GM12878 (cell line): Measurements from ENCODE around the gene FSTL4. TPM values are rescaled to one million over a fixed set of nuclear protein-coding genes. Genes with fewer than 3 reads are reported as not detected.

Experiments used
- ATAC-seq: fragments of 200-7000 bp; cut with Tn5 transposase; 3 replicates; pipeline ENCODE4 v1.9.1; 2020; ENCODE audit warnings: mild to moderate bottlenecking, moderate library complexity
- BruUV-seq: library from RNA; stranded (reverse); fragments of 400-500 nt; replicated peaks from 2 replicates; lab custom pipeline; 2021; lab: Mats Ljungman, UMichigan
- CTCF ChIA-PET: fragments of 300-600 bp; sonication (Branson Sonifier 250); formaldehyde crosslinking; extraction: SDS; loops from one replicate; lab custom pipeline; 2021; ENCODE audit warnings: inconsistent platforms; lab: Yijun Ruan, JAX
- POLR2A ChIA-PET: fragments of 350-600 bp; formaldehyde crosslinking; extraction: SDS; loops from one replicate; lab custom pipeline; 2021; ENCODE audit warnings: inconsistent platforms; lab: Charles Lee
- RAD21 ChIA-PET: fragments of 300-600 bp; sonication (Branson Sonifier 250); formaldehyde crosslinking; loops from one replicate; lab custom pipeline; 2023; ENCODE audit warnings: antibody characterized with exemption; ENCODE audit not compliant: unreplicated experiment; lab: Charles Lee
- SMC1A ChIA-PET: fragments of 300-600 bp; sonication (Branson Sonifier 250); formaldehyde crosslinking; loops from one replicate; lab custom pipeline; 2023; ENCODE audit not compliant: unreplicated experiment, uncharacterized antibody; lab: Charles Lee
- DNase-seq: peaks from one replicate; pipeline ENCODE4 v3.0.0-alpha.2; 2011; ENCODE audit warnings: low read depth, low spot score
- FAIRE-seq: peaks from 3 replicates; lab custom pipeline; 2011; peaks lifted over from hg19 to GRCh38; lab: Jason Lieb, UNC
- H2AFZ ChIP-seq: 2 replicates; pipeline ENCODE4 v1.6.0; 2011; ENCODE audit warnings: low read depth, low read length, control low read depth; ENCODE audit not compliant: control insufficient read depth
- H3K27ac ChIP-seq: 2 replicates; pipeline ENCODE4 v1.5.1; 2011; ENCODE audit warnings: control low read depth; ENCODE audit not compliant: control insufficient read depth, insufficient read depth
- H3K27me3 ChIP-seq, 2 experiments: replicated peaks in 1 of 2; 2 replicates each; pipeline versions ENCODE4 v1.6.0 to v1.6.1; 2011; ENCODE audit warnings: low read length in 1 of 2; ENCODE audit not compliant: control insufficient read depth in 2 of 2, insufficient read depth in 2 of 2
- H3K36me3 ChIP-seq, 2 experiments: 2 replicates each; pipeline ENCODE4 v1.5.1; 2011; ENCODE audit warnings: low read length in 1 of 2; ENCODE audit not compliant: control insufficient read depth in 2 of 2, insufficient read depth in 2 of 2
- H3K4me1 ChIP-seq: 2 replicates; pipeline ENCODE4 v1.6.1; 2011; ENCODE audit warnings: mild to moderate bottlenecking, low read length, moderate library complexity, mixed read lengths; ENCODE audit not compliant: control insufficient read depth, insufficient read depth
- H3K4me2 ChIP-seq: 2 replicates; pipeline ENCODE4 v1.6.0; 2011; ENCODE audit warnings: control low read depth; ENCODE audit not compliant: control insufficient read depth, insufficient read depth
- H3K4me3 ChIP-seq: fragments of 200-600 bp; sonication (generic); 2 replicates; pipeline ENCODE4 v1.5.1; 2016
- H3K79me2 ChIP-seq: 2 replicates; pipeline ENCODE4 v1.6.0; 2011; ENCODE audit warnings: low read length; ENCODE audit not compliant: control insufficient read depth, insufficient read depth
- H3K9ac ChIP-seq: 2 replicates; pipeline ENCODE4 v1.8.0; 2011; ENCODE audit warnings: low read length, control low read depth, mixed read lengths; ENCODE audit not compliant: control insufficient read depth, insufficient read depth
- H3K9me3 ChIP-seq: replicated peaks from 3 replicates; pipeline ENCODE4 v1.5.1; 2011; ENCODE audit warnings: mild to moderate bottlenecking, low read length; ENCODE audit not compliant: control insufficient read depth, insufficient read depth
- H4K20me1 ChIP-seq: 2 replicates; pipeline ENCODE4 v1.6.0; 2011; ENCODE audit not compliant: control insufficient read depth, insufficient read depth
- BCL11A ChIP-seq: IDR thresholded peaks from 2 replicates; pipeline ENCODE4 v1.6.1; 2011; ENCODE audit warnings: low read depth, low read length
- BMI1 ChIP-seq: fragments of 450-650 bp; IDR thresholded peaks from 2 replicates; pipeline ENCODE4 v1.6.1; 2016; ENCODE audit warnings: mild to moderate bottlenecking, moderate library complexity, borderline replicate concordance
- NFYA ChIP-seq: IDR thresholded peaks from 2 replicates; pipeline ENCODE4 v1.6.1; 2011; ENCODE audit warnings: low read depth, mild to moderate bottlenecking, low read length, improper control_type of control experiment, borderline replicate concordance
- NR2C1 ChIP-seq: fragments of 450-650 bp; IDR thresholded peaks from 2 replicates; pipeline ENCODE4 v1.6.1; 2017; ENCODE audit warnings: antibody characterized with exemption, mild to moderate bottlenecking, moderate library complexity
- POLR2AphosphoS5 ChIP-seq: IDR thresholded peaks from 2 replicates; pipeline ENCODE4 v1.6.1; 2011; ENCODE audit warnings: mild to moderate bottlenecking, low read length, inconsistent platforms
- RFX5 ChIP-seq: IDR thresholded peaks from 2 replicates; pipeline ENCODE4 v1.6.1; 2011; ENCODE audit warnings: low read depth, low read length, improper control_type of control experiment
- SUPT20H ChIP-seq: IDR thresholded peaks from 2 replicates; pipeline ENCODE4 v1.6.1; 2011; ENCODE audit warnings: low read depth, mild to moderate bottlenecking, low read length, moderate library complexity, borderline replicate concordance; ENCODE audit not compliant: control insufficient read depth
- YY1 ChIP-seq: IDR thresholded peaks from 2 replicates; pipeline ENCODE4 v1.6.1; 2011; ENCODE audit warnings: low read depth, mild to moderate bottlenecking, low read length
- ZNF217 ChIP-seq: fragments of 450-650 bp; IDR thresholded peaks from 2 replicates; pipeline ENCODE4 v1.6.1; 2017; ENCODE audit warnings: antibody characterized with exemption, mild to moderate bottlenecking
- WGBS: methylation state at CpG from one replicate; pipeline ENCODE4 v1.1.6; 2016; ENCODE audit warnings: low lambda C conversion rate; ENCODE audit not compliant: insufficient replicate concordance, insufficient coverage; ENCODE audit errors: missing lambda C conversion rate; 5-methylcytosine and 5-hydroxymethylcytosine counted together
- in situ Hi-C: fragments of 300-500 bp; cut with MboI; formaldehyde crosslinking; loops from 9 replicates; pipeline ENCODE4 v1.14.3; 2018; ENCODE audit warnings: mixed read lengths
- intact Hi-C: fragments of 100-400 bp; cut with micrococcal nuclease; formaldehyde crosslinking; loops from one replicate; pipeline ENCODE4 v1.14.2; 2022; ENCODE audit not compliant: unreplicated experiment
- polyA plus RNA-seq, 11 experiments: library from polyadenylated mRNA; depleted of rRNA in 4 of 11; unstranded in 6 of 11; stranded (reverse) in 5 of 11; fragments of >200 nt; fragmentation: Nextera tagmentation in 4 of 11; fragmentation: Illumina TruSeq in 1 of 11; extraction: Ambion mirVana in 4 of 11; extraction: Trizol in 1 of 11; gene quantifications; 1 replicate in 1 of 11; 2 replicates in 10 of 11; pipeline versions ENCODE4 v1.2.1 to v1.2.3, GENCODE V29; 2011 to 2016; ENCODE audit warnings: inconsistent platforms in 2 of 11, missing spikeins in 2 of 11, low read depth in 1 of 11
- total RNA-seq, 4 experiments: library from RNA; depleted of rRNA in 3 of 4; stranded (reverse); fragments of >200 nt in 3 of 4; fragmentation: Illumina TruSeq in 1 of 4; extraction: Trizol in 1 of 4; gene quantifications; 2 replicates each; pipeline versions ENCODE4 v1.2.1 to v1.2.3, GENCODE V29; 2013 to 2021
- TF ChIP-seq, protein P1 (sequence below): fragments of 450-650 bp; IDR thresholded peaks from 2 replicates; pipeline ENCODE4 v1.6.1; 2017; ENCODE audit warnings: mild to moderate bottlenecking

The FSTL4 gene
- total and polyA plus RNA-seq, 10 of the 15 experiments (the other 5 are each of a cell fraction or from before 2014, with no cell fraction given), result 0.01 to 0.79 (median 0.21) TPM; not detected in 6

GRCh38 chr5:133337795-133338445 is 274.4 kb downstream of the FSTL4 start:
- POLR2A ChIA-PET, result no interaction called here
- intact Hi-C loops (no loop called here), in situ Hi-C loops (no loop called here)
- Histone ChIP-seq H3K79me2 (no peaks in the 10 kb centered on the region), H3K4me2 (no peak overlapping the region), H3K4me1 (no peaks in the 10 kb centered on the region; the same call in 1 of the 2 replicates), H2AFZ (no peak overlapping the region), H3K27me3 (no peaks in the 10 kb centered on the region), H3K9me3 (no peaks in the 10 kb centered on the region), H3K27ac (no peak overlapping the region), H4K20me1 (no peaks in the 10 kb centered on the region), H3K9ac (no peak overlapping the region), H3K36me3 (no peaks in the 10 kb centered on the region), H3K4me3 (no peak overlapping the region)
- no peak for TF ChIP-seq ZNF217
- TF ChIP-seq, protein P1, sequence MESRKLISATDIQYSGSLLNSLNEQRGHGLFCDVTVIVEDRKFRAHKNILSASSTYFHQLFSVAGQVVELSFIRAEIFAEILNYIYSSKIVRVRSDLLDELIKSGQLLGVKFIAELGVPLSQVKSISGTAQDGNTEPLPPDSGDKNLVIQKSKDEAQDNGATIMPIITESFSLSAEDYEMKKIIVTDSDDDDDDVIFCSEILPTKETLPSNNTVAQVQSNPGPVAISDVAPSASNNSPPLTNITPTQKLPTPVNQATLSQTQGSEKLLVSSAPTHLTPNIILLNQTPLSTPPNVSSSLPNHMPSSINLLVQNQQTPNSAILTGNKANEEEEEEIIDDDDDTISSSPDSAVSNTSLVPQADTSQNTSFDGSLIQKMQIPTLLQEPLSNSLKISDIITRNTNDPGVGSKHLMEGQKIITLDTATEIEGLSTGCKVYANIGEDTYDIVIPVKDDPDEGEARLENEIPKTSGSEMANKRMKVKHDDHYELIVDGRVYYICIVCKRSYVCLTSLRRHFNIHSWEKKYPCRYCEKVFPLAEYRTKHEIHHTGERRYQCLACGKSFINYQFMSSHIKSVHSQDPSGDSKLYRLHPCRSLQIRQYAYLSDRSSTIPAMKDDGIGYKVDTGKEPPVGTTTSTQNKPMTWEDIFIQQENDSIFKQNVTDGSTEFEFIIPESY, result no peak
- TF ChIP-seq YY1, result no peak
- RAD21 ChIA-PET, result no interaction called here
- no peak for DNase-seq
- SMC1A ChIA-PET, result interaction anchor here (1.0 to 1.1 kb wide), 2 partner anchors 10 to 11 kb away, joined by 3 to 4 read pairs; no protein-coding TSS in a partner anchor
- no peak for ATAC-seq
- FAIRE-seq, result no peak
- WGBS, result 40% methylated on average over 9 of the region's 9 CpGs
- CTCF ChIA-PET, result interaction anchor here (1.0 kb wide), 2 partner anchors 10 to 15 kb away, joined by 3 read pairs; no protein-coding TSS in a partner anchor
- no TSS peak for BruUV-seq

DNA sequence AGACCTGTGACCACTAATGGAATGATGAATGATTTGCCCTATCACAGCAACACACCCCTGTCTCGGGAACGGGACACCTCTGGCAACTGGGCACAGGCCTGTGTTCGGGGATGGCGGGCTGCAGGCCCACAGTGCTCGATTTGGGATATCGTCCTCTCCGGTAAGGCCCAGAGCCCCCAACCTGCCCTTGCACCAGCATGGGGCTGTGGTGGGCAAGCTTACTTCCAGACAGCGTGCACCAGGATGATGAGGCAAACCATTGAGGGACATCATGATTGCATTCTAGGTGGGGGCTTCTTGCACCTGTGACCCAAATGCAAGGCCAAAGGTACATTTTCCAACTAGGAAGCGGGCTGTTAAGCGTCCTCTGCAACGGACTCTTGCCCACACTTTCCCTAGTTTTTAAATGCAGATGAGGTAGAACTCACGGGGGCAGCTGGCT is 275.4 kb downstream of the FSTL4 start:
- ATAC-seq (no peak), FAIRE-seq (no peak), DNase-seq (no peak)
- Histone ChIP-seq H3K9me3 (no peaks in the 10 kb centered on the region), H3K4me3 (no peak overlapping the region), H2AFZ (no peak overlapping the region), H3K79me2 (no peaks in the 10 kb centered on the region), H3K27ac (no peak overlapping the region), H3K36me3 (no peaks in the 10 kb centered on the region), H3K9ac (no peak overlapping the region), H3K27me3 (no peaks in the 10 kb centered on the region), H3K4me1 (no peaks in the 10 kb centered on the region; the same call in 1 of the 2 replicates)
- SMC1A ChIA-PET, result interaction anchor here (1.0 to 1.1 kb wide), 2 partner anchors 9 to 12 kb away, joined by 3 to 4 read pairs; no protein-coding TSS in a partner anchor
- intact Hi-C loops (no loop called here), in situ Hi-C loops (no loop called here)
- POLR2A ChIA-PET, result no interaction called here
- CTCF ChIA-PET, result interaction anchor here (1.0 kb wide), 1 partner anchor 11 kb away, joined by 3 read pairs; no protein-coding TSS in a partner anchor
- 45% methylated on average over 12 of the region's 12 CpGs for WGBS
- BruUV-seq, result no TSS peak
- TF ChIP-seq NR2C1, result no peak
- TF ChIP-seq NFYA, result no peak
- no peak for TF ChIP-seq RFX5
- no peak for TF ChIP-seq BCL11A
- TF ChIP-seq SUPT20H, result no peak
- TF ChIP-seq BMI1, result no peak
- TF ChIP-seq POLR2AphosphoS5, result no peak
- TF ChIP-seq, all 136 proteins: peak for 0
- H3K4me2 ChIP-seq, result no peak overlapping the region
- H4K20me1 ChIP-seq, result no peaks in the 10 kb centered on the region
- RAD21 ChIA-PET, result no interaction called here
